OCI-LY1 (cell line): ENCODE data around the gene CRAMP1.

Experiments used
- H2AFZ ChIP-seq: fragments of 200-600 bp; sonication (generic), shearing (Covaris generic); 2 replicates; pipeline ENCODE4 v1.6.0; 2014; ENCODE audit warnings: antibody characterized with exemption, mild to moderate bottlenecking, low read length
- H3F3A ChIP-seq: fragments of 200-600 bp; sonication (generic), shearing (Covaris generic); 2 replicates; pipeline ENCODE4 v1.6.0; 2014; ENCODE audit warnings: mild to moderate bottlenecking, antibody characterized with exemption, low read length, moderate library complexity; ENCODE audit not compliant: insufficient read depth
- H3K27ac ChIP-seq: fragments of 200-600 bp; sonication (generic); 2 replicates; pipeline ENCODE4 v1.5.1; 2014; ENCODE audit warnings: low read length, mixed run types, mild to moderate bottlenecking, low read depth; ENCODE audit not compliant: poor library complexity, severe bottlenecking
- H3K27me3 ChIP-seq: fragments of 200-600 bp; sonication (generic); 2 replicates; pipeline ENCODE4 v1.6.0; 2014; ENCODE audit warnings: antibody characterized with exemption, mild to moderate bottlenecking, low read length, moderate library complexity; ENCODE audit not compliant: insufficient read depth
- H3K36me3 ChIP-seq: fragments of 200-600 bp; sonication (generic); 2 replicates; pipeline ENCODE4 v1.6.1; 2014; ENCODE audit warnings: mild to moderate bottlenecking, antibody characterized with exemption, low read length, moderate library complexity, mixed read lengths; ENCODE audit not compliant: insufficient read depth
- H3K4me1 ChIP-seq: fragments of 200-600 bp; sonication (generic); 2 replicates; pipeline ENCODE4 v1.5.1; 2014; ENCODE audit warnings: mild to moderate bottlenecking, low read length, moderate library complexity; ENCODE audit not compliant: insufficient read depth, severe bottlenecking
- H3K4me2 ChIP-seq: fragments of 200-600 bp; sonication (generic), shearing (Covaris generic); 2 replicates; pipeline ENCODE4 v1.6.1; 2014; ENCODE audit warnings: low read length
- H3K4me3 ChIP-seq: fragments of 200-600 bp; sonication (generic); 2 replicates; pipeline ENCODE4 v1.5.1; 2014; ENCODE audit warnings: low read length, low read depth, mild to moderate bottlenecking, mixed read lengths; ENCODE audit not compliant: poor library complexity, severe bottlenecking
- H3K79me2 ChIP-seq: fragments of 200-600 bp; shearing (Covaris generic); 2 replicates; pipeline ENCODE4 v1.6.1; 2016; ENCODE audit warnings: mixed run types, low read length, mixed read lengths; ENCODE audit not compliant: insufficient read depth
- H3K9ac ChIP-seq: fragments of 200-600 bp; sonication (generic), shearing (Covaris generic); 2 replicates; pipeline ENCODE4 v1.6.1; 2014; ENCODE audit warnings: mild to moderate bottlenecking, low read length, mixed read lengths
- H3K9me2 ChIP-seq: fragments of 200-600 bp; sonication (generic), shearing (Covaris generic); 2 replicates; pipeline ENCODE4 v1.6.1; 2014; ENCODE audit warnings: low read depth, mild to moderate bottlenecking, low read length, mixed read lengths
- H3K9me3 ChIP-seq: fragments of 200-600 bp; shearing (Covaris generic); 2 replicates; pipeline ENCODE4 v1.6.1; 2014; ENCODE audit warnings: low read length, mixed read lengths
- H4K20me1 ChIP-seq: fragments of 200-600 bp; sonication (generic), shearing (Covaris generic); 2 replicates; pipeline ENCODE4 v1.6.0; 2016; ENCODE audit warnings: mild to moderate bottlenecking, low read length; ENCODE audit not compliant: insufficient read depth
- CTCF ChIP-seq: fragments of 200-600 bp; sonication (generic), shearing (Covaris generic); IDR thresholded peaks from 2 replicates; pipeline ENCODE4 v1.5.1; 2017; ENCODE audit warnings: mild to moderate bottlenecking, antibody characterized with exemption, low read length, moderate library complexity, mixed read lengths
- EZH2 ChIP-seq: fragments of 200-600 bp; sonication (generic), shearing (Covaris generic); IDR thresholded peaks from 2 replicates; pipeline ENCODE4 v1.8.0; 2017; ENCODE audit warnings: borderline replicate concordance, mixed run types, mild to moderate bottlenecking, antibody characterized with exemption, low read length, moderate library complexity, mixed read lengths

CRAMP1 gene

GRCh38 chr16:1632638-1632970, 20.4 kb downstream of the CRAMP1 start:
- H4K20me1 ChIP-seq = no peaks in the 10 kb centered on the region
- peaks cover 5% of the 10 kb centered on the region for H3K4me1 ChIP-seq
- H3K9ac ChIP-seq = no peak overlapping the region
- peaks cover 84% of the 10 kb centered on the region for H3K36me3 ChIP-seq
- H3K9me2 ChIP-seq = no peaks in the 10 kb centered on the region
- no peaks in the 10 kb centered on the region for H3K79me2 ChIP-seq
- no peaks in the 10 kb centered on the region for H3F3A ChIP-seq
- no peaks in the 10 kb centered on the region for H3K27me3 ChIP-seq
- no peaks in the 10 kb centered on the region for H3K9me3 ChIP-seq
- H3K4me3 ChIP-seq = no peak overlapping the region
- H3K27ac ChIP-seq = no peak overlapping the region
- no peak overlapping the region for H3K4me2 ChIP-seq
- TF ChIP-seq EZH2 (no peak), CTCF (no peak)
- no peak overlapping the region for H2AFZ ChIP-seq

GRCh38 chr16:1633310-1633709, 21.1 kb downstream of the CRAMP1 start:
- no peaks in the 10 kb centered on the region for H3F3A ChIP-seq
- H3K9me3 ChIP-seq = no peaks in the 10 kb centered on the region
- H3K27me3 ChIP-seq = no peaks in the 10 kb centered on the region
- no peak overlapping the region for H2AFZ ChIP-seq
- no peaks in the 10 kb centered on the region for H4K20me1 ChIP-seq
- H3K36me3 ChIP-seq = peaks cover 88% of the 10 kb centered on the region
- H3K9ac ChIP-seq = no peak overlapping the region
- H3K79me2 ChIP-seq = no peaks in the 10 kb centered on the region
- no peak overlapping the region for H3K27ac ChIP-seq
- peaks cover 5% of the 10 kb centered on the region for H3K4me1 ChIP-seq
- H3K4me3 ChIP-seq = no peak overlapping the region
- TF ChIP-seq EZH2 (no peak), CTCF (no peak)
- no peaks in the 10 kb centered on the region for H3K9me2 ChIP-seq
- no peak overlapping the region for H3K4me2 ChIP-seq

GRCh38 chr16:1634541-1634940, 22.4 kb downstream of the CRAMP1 start:
- Histone ChIP-seq H3K27me3 (no peaks in the 10 kb centered on the region), H3K79me2 (no peaks in the 10 kb centered on the region), H4K20me1 (no peaks in the 10 kb centered on the region), H3K27ac (no peak overlapping the region), H3K4me3 (no peak overlapping the region), H3K9me2 (no peaks in the 10 kb centered on the region), H3F3A (no peaks in the 10 kb centered on the region), H3K9ac (no peak overlapping the region), H3K9me3 (no peaks in the 10 kb centered on the region), H3K4me1 (peaks cover 5% of the 10 kb centered on the region), H3K4me2 (no peak overlapping the region), H2AFZ (no peak overlapping the region), H3K36me3 (peaks cover 89% of the 10 kb centered on the region)
- TF ChIP-seq EZH2 (no peak), CTCF (no peak)
